NCI-H187 (cell line): ENCODE data around the gene PTPRM.

Experiments used
- DNase-seq, 2 experiments: peaks; one replicate each; lab custom pipeline; 2025; lab: John Stamatoyannopoulos, UW

The PTPRM gene

DNA sequence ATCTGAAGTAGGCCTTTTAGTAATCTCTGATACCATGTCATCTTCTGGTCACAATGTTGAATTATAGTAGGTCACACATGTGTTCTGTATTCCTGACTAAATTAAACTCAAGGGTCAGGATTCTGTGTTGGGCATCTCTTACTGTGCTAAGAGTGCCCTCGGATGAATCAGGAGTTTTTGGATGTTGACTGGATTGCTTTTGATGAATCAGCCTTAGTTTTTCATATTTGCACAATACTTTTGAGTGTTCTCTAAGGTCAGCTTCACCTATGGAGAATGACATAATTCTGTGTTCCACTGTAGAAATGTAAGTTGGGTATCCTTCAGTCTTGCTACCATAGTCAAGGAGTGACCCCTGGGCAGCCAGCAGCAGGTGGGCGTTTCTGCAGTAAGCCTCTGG lies 190.1 kb downstream of the PTPRM start:
- no peak for DNase-seq

DNA sequence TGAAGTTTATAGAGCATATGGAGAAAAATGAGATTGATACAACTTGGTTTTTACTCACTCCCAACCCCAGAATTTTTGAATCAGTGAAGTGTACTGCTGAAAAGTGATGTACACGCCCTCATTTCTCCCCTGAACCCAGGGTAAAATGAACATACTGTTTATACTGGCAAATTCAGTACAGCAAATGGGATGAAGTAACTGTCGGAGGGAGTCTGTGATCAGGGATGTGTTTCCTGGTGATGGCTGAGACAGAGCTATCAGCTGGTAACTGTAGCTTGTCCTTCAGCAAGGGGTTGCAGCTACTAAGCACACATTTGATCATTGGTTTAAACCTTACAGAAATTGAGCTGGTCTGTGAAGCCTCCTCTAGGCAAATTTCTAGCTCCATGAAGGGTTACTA lies 191.6 kb downstream of the PTPRM start:
- no peak for DNase-seq

DNA sequence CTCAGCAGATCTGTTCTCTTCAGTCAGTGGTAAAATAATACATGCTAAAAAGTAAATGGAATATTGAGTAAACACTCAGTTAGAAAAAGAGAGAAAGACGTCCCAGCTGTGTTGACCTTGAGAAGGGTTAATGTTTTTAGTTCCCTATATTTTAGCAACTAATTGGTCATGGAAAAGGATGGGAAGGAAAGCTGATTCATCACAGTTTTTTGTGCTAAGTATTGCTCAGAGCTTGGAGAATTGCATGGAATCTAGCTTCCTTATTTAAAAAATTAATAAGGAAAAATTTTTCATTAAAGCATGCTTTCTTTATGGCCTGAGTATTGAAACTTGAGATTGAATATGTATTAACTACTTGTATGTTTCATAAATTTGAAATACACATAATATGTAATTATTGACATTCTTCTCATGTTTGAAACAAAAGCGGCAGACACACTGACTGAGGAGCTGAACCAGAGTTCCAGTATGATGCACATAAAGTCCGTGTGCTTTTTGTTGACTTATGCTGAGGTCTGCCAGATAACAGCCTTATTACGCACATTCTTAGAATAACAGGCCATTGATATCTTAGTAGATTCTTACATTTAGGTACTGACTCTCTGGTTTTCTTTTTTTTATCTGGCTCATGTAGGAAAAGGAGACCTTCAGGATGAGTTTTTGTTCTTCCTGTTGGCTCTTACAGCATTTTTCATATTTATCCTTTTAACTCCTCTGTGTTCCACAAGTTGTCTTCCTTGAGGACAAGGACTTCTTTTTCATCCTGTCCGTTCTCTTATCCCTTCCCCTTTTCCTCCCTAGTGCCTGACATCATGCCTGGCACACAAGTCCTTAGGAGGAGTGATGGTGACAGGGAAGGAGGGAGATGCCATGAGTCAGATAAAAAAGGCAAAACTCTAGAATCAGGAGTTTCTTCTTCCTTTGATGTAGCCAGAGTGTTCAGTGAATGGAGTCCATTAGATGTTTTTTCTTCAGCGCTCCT lies 194.1 kb downstream of the PTPRM start:
- DNase-seq, result no peak

DNA sequence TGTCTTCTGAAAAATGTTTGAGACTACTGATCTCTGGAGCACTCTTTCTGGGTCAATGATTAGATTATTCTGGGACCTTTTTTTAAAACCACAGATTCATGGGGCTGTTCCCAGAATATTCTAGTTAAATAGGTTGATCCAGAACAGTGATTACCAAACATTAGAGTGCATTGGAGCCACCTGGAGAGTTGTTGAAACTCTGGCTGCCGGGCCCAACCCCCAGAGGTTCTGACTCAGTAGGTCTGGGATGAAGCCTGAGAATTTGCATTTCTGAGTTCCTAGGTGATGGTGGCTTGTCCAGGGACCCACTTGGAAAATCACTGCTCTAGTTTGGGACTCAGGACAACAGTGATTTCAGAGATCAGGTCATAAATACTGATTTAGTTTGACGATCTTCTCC lies 197.3 kb downstream of the PTPRM start:
- no peak for DNase-seq

DNA sequence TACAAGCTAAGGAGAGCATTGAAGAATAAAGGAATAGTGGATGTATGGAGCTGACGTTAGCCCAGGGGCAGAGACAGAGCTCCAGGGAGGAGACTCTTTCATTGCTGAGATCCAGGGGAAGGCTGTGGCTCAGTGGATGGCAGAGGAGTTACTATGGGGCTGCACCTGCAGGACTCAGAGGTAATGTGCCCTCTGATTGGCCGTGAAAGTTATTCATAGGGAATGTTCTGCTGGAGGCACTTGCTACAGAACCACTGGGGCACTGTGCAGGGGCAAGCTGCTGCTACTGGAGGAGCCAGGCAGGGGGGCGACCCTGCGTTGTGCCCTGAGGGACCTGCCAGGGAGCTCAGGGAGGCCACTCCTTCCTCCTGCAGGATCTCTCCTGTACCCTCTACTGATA lies 199.2 kb downstream of the PTPRM start:
- DNase-seq, result no peak

DNA sequence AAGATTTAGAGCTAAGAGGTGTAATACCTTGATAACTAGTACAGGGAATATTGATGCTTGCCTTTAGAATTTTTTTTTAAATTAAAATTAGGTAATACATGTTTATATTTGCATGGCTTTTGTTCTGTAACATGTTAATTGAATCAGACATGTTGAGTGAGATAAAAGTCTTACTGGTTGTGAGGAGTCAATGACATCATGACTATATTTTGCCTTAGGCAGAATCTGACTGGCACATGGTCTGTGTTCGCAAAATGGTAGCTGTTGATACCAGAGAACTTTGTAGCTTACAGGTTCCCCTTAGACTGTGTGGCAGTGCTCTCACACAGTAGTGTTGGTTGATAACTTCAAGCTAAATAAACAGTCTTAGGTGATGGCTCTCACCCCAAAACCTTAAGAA lies 199.7 kb downstream of the PTPRM start:
- DNase-seq, result no peak

DNA sequence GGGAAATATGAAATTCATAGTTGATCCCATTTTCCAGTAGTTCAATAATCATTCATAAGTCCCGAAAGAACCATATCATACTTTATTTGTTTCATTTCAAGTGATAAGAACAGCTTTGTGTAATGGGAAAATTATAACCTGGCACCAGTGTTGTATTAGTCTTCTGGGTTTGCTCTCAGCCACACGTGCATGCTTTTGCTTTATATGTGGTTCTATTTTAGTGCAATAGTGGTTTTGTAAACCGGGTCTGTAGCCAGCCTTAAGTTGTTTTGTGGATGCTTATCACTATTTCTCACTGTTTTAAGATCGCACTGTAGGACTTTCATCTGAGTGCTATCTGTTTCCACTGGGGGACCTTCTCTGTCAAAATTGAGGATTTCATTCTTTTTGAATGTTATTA lies 203.8 kb downstream of the PTPRM start:
- no peak for DNase-seq

DNA sequence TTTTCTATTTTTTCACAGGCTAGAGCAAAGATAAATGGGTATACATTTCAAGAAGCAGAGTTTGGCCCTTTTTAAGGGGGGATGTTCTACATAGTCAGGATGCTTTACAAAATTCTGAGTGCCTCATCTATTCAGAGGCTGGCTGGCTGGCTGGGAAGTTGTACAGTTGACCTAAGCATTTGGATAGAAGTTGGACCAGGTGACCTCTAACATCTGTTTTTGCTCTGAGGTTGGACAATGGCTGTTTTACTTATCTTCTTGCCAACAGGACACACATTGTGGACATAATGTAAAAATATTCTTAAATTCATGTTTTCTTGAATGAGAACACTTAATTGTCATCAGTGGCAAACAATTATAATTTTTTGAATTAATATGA lies 205.4 kb downstream of the PTPRM start:
- no peak for DNase-seq

DNA sequence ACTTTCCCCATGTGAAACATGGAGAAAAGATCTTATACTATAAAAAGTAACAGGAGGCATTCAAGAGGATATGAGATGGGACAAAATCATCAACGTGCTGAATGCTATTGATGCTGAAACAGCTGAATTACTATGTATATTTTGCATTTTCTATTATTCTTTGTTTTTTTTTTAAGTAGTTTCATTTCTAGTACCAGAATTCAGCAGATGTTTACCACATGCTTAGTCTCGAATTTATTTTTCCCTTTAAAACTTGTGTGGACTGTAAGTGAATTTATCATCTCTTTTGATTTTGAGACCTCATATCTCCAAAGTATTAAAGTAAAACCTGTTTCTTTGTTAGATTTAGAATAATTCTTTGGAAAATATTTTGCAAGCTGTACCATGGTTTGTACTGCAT lies 205.8 kb downstream of the PTPRM start:
- DNase-seq, result no peak

DNA sequence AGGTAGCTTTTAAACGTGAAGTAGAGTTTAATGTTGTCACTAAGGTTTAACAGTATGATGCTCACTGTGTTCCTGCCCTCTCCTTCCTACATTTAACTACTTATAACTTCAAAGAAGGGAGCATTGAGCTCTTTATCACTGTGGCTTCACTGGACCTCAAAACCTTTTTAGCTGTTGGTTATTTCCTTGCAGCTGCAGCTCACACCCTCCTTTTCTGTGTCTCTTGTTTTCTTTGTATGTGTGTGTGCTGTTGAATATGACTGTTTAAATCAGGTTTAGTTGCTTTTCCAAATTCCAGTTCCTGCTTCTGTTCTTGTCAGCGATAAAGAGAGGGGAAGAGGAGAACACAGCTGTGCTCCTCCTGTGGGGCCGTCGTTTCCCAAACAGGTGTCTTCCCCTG lies 208.0 kb downstream of the PTPRM start:
- DNase-seq, result no peak

DNA sequence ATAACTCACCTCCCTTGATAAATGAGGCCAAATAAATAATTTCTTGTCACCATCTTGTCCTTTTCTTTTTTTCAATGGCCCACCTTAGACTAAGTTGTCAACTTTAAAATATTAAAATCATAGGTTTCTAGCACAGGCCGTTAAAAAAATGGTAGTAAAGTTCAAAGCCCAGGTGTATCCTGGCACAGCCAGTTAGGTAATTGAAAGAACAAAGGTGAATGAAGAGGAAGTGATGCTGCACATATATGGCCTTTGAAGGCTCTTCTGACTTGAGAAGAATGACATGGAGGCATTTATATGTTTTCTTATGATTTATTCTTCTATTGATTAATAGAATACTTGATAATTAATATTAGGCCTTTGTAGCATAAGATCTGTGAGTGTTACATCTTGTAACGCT lies 208.7 kb downstream of the PTPRM start:
- no peak for DNase-seq

DNA sequence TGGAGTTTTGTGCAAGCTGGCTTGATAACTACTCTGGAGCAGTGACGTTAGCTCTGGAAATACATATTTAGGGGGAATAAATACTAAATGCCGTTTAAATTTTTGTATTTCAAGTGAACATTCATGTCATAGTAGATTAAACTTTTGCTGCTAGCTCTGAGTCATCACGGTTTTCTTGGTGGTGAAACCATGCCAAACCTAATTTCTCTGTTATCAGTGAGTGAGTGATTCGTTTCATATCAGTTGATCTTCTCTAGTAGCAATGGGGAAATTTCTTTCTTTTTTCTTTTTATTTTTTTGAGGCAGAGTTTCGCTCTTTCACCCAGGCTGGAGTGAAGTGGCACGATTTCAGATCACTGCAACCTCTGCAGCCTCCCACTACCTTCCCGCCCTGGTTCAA lies 211.1 kb downstream of the PTPRM start:
- no peak for DNase-seq

DNA sequence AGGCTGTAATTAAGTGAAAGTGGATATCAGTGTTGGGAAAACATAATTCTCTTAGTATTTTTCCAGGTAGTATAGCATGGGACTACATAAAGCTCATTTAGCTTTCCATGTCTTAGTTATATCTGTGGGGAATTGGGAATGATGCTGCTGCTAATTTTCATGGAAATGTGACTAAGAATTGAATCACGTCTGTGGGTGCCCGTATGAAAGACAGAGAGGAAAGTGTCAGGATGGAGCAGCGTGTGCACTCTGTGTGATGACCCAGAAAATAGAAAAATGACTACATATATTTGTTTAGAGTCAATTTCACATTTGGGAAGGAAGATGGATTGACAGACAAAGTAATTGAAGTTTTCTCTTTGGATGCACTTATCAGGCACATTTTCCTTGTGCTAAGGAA lies 212.1 kb downstream of the PTPRM start:
- no peak for DNase-seq

DNA sequence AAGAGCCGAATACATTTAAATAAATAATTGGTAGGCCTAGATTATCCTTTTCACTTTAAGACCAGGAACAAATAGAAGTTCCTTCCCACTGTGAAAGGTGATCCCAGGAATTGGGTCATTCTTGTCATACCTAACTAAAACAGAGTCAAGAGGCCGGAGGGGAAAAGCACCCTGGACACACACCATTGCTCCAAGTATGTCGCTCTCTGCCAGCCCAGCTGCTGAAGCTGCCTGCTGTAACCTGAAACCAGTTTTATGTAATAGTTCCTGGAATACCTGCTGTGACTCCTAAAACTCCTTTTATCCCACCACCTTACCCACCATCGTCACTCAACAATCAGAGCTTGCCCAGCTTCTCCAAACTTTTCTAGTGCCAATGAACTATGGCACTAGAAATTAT lies 217.1 kb downstream of the PTPRM start:
- DNase-seq, result no peak

DNA sequence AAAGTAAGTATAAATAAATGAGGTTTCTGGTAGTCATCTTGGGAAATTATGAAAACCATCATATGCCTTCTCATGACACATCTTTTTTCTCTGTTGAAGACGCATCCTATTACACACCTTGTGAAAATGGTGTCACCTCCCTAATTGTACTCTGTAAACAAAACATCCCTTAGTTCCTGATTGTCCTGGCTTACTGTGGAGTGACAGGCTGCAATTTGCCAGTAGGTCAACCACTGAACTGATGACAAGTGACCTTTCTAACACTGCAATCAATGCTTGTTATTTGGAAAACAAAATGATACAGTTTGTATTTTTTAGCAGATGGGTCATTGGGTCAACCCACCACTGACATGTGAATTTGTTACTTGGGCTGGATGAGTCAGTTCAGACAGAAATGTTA lies 219.5 kb downstream of the PTPRM start:
- no peak for DNase-seq

DNA sequence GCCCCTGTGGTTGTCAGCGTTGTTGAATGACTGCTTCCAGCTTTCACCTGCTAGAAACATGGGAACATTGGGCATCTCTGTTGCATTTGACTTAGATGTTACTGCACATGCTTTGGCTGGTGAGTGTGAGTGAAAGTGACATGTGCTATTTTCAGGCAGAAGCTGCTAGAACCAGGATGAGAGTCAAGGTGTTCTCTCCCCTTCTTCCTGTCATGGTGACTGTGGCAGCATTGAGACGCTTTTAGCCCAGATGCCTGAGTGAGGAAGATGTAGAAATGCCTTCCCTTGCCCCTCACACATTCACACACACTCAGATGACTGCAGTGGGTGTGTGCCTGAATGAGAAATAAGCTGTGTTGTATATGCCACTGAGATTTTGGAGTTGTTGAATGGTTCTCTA lies 220.2 kb downstream of the PTPRM start:
- DNase-seq, result no peak

DNA sequence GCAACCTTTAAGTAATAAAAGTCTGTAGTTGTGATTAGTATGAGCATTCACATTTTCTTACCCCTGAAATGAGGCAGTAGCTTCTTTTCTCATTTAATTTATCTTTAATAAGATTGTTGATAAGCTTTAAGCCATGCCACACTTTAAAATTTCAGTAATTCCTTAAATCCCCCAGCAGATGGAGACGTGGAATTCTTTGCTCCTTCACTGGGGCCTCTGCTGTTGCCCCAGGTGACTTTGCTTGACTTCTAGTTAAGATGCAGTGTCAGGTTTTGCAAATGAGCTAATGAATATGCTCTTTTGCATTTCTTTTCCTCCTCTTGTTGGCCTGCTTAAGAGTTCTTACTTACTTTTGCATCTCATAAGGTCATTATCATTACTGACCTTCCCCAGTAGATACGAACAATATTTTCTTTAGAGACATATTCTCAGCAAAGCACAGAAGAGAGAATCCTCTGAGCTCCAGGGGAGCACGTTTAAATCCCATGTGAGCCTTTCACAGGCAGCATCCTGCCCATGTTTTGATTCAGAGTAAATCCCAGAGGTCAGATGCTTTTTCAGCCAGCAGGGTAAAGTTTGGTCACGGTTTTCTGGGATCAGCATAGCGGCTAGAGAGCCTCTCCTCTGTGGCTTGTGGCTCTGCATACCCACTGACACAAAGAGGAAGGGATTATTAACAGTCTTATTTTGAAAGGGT lies 222.9 kb downstream of the PTPRM start:
- DNase-seq, result peak in 1 of 2 experiments; percentile 8

DNA sequence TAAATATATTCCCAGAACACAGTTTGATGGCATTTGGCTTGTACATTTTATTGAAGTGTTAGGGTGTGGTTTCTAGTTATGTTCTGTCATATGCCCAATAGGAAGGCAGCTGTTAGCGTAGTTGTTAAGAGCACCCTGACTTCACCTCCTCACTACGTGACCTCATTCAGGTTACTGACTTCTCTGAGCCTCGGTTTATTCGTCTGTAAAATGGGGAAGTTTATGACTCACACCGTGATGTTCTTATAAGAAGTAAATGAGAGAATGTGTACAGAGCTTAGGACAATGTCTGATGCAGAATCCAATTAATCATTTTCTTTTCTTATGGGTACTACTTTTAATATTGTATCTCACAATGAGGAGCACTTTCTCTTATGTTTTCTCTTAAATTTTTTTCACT lies 226.0 kb downstream of the PTPRM start:
- DNase-seq, result no peak

DNA sequence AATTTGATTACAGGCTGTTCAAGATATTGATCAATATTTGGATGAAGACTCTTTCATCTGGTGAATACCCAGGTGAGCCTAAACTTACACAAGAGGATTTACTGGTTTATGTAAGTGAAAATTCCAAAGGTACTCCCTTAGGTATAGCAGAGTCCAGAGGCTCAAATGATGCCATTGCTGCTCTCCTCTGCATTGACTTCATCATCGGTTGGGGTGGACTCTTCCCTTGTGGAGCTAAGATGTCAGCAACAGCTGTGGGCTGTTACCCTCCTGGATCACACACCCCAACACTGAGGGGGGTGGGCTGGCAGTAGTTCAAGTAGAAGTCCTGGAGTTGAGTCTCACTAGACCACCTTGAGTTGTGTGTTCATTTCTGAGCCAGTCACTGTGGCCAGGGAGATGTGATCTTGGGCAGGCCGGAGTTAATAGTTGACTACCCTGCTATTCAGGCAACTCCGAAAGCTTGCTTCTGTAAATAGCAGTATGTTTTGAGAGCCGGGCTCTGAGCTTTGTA lies 236.9 kb downstream of the PTPRM start:
- no peak for DNase-seq

DNA sequence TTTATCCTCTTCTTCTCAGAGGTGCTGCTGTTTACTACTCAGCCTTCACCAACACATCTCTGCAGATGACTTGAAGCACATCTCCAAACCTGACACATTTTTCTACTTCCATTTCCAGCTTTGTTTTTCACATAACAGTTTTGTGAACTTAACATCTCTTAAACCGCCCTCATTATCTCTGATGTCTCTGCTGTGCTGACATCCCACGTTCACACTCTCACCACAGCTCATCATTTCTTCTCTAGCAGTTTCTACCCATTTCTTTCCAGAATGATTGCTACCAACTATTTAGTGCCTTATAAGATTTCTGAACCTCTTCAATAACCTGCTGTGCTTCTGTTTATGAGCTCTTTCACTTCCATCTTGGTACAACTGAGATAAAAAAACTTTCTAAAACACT lies 238.0 kb downstream of the PTPRM start:
- no peak for DNase-seq

DNA sequence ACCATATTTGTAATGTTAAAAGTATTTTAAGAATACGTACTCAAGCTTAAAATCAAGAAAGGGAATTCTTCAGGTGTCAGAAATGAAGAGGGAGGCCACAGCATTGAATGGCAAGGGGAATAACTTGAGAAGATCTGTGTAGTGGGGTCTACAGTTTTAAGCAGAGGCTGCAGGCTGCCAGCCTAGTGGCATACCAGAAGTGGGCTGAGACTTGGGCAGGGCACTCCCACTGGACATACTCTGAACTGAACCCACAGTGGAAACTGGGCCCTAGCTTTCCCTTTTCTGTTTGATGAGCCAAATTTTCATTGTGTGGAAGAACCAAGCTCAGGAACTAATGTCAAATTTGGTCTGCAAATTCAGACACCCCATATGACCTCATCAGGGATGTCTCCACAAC lies 238.8 kb downstream of the PTPRM start:
- DNase-seq, result no peak

DNA sequence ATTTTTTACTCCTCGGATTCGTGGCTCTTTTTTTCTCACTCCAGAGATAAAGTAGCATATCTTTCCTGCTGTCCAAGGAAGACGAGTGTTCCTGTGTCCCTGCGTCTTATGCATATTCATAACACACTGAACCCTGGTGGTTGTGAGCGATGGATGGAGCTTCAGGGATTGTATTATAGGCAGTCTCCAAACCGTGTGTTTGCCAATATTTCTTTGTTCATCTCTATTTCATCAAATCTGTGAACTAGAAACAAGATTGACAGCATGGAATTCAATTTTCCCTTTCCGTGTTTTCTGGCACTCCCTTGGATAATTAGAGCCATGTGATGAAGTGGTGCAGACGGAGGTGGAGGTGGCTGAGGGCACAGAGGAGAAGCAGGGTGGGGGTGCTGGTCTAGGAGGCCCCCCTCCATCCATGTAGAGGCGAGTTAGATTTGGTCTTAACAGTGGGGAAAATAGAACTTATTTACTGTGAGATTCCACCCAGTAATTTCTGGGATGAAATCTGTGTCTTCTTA lies 240.9 kb downstream of the PTPRM start:
- DNase-seq, result no peak

DNA sequence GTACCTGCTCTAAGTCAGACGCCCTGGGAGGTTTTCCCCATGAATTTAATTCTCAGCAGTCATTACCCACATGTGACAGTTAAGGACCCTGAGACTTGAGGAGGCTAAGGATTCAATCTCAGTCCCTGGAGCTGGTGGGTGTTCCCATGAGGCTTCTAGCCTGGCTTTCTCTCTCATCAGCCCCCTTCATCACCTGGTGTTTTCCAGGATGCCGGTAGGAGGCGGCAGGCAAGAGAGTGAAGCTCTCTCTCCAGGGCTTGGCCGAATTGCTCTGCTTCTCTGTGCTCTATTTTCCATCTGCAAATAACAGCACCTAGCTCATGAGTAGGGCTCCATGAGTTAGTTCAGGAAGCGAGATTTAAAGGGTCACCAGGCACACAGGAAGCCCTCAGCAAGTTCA lies 241.9 kb downstream of the PTPRM start:
- DNase-seq, result no peak
